ENCODE measurements around the gene TPRN. TPM values are rescaled to one million over a fixed set of nuclear protein-coding genes. Genes with fewer than 3 reads are reported as not detected.

TPRN gene
- total RNA-seq, 1 donor from 2014 or later = 19.7 TPM

- TF ChIP-seq, protein P1, sequence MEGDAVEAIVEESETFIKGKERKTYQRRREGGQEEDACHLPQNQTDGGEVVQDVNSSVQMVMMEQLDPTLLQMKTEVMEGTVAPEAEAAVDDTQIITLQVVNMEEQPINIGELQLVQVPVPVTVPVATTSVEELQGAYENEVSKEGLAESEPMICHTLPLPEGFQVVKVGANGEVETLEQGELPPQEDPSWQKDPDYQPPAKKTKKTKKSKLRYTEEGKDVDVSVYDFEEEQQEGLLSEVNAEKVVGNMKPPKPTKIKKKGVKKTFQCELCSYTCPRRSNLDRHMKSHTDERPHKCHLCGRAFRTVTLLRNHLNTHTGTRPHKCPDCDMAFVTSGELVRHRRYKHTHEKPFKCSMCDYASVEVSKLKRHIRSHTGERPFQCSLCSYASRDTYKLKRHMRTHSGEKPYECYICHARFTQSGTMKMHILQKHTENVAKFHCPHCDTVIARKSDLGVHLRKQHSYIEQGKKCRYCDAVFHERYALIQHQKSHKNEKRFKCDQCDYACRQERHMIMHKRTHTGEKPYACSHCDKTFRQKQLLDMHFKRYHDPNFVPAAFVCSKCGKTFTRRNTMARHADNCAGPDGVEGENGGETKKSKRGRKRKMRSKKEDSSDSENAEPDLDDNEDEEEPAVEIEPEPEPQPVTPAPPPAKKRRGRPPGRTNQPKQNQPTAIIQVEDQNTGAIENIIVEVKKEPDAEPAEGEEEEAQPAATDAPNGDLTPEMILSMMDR (IDR thresholded peaks at IDR 0.05) = no peak
- DNase-seq (ENCODE audit: low spot score) = no peak
- no peak overlapping the region for H3K27ac Mint-ChIP-seq (ENCODE audit: unreplicated experiment)
- no peaks in the 10 kb centered on the region for H3K9me3 Mint-ChIP-seq (ENCODE audit: low read depth)
- H3K4me3 Mint-ChIP-seq (ENCODE audit: unreplicated experiment) = no peak overlapping the region
- no peaks in the 10 kb centered on the region for H3K36me3 Mint-ChIP-seq (ENCODE audit: low read depth)
- H3K4me1 Mint-ChIP-seq (ENCODE audit: low read depth) = no peaks in the 10 kb centered on the region
- no peaks in the 10 kb centered on the region for H3K27me3 Mint-ChIP-seq (ENCODE audit: low read depth)
These were observed 32.8 kb upstream of the TPRN start for GRCh38 chr9:137233143-137233980.

DNA sequence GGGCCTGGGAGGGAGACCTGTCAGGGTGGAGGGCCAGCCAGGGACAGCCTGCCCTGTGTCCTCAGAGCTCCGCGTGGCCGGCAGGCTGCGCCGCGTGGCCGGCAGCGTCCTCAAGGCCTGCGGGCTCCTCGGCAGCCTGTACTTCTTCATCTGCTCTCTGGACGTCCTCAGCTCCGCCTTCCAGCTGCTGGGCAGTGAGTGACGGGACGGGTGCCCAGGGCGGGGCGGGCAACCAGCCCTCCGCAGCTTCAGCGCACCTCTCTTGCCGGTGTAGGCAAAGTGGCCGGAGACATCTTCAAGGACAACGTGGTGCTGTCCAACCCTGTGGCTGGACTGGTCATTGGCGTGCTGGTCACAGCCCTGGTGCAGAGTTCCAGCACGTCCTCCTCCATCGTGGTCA is 32.0 kb upstream of the TPRN start:
- Mint-ChIP-seq H3K9me3 (ENCODE audit: low read depth) (no peaks in the 10 kb centered on the region), H3K27ac (ENCODE audit: unreplicated experiment) (no peak overlapping the region), H3K4me3 (ENCODE audit: unreplicated experiment) (no peak overlapping the region), H3K36me3 (ENCODE audit: low read depth) (no peaks in the 10 kb centered on the region), H3K4me1 (ENCODE audit: low read depth) (peaks cover 2% of the 10 kb centered on the region), H3K27me3 (ENCODE audit: low read depth) (peaks cover 2% of the 10 kb centered on the region)
- DNase-seq (ENCODE audit: low spot score) = no peak
- TF ChIP-seq, protein P1 (IDR thresholded peaks at IDR 0.05) = no peak

GRCh38 chr9:137232101-137232500 is 31.6 kb upstream of the TPRN start:
- no peak overlapping the region for H3K4me3 Mint-ChIP-seq (ENCODE audit: unreplicated experiment)
- H3K27me3 Mint-ChIP-seq (ENCODE audit: low read depth) = peaks cover 2% of the 10 kb centered on the region
- peaks cover 6% of the 10 kb centered on the region for H3K4me1 Mint-ChIP-seq (ENCODE audit: low read depth)
- H3K27ac Mint-ChIP-seq (ENCODE audit: unreplicated experiment) = no peak overlapping the region
- TF ChIP-seq, protein P1 (IDR thresholded peaks at IDR 0.05) = no peak
- DNase-seq (ENCODE audit: low spot score) = no peak
- H3K9me3 Mint-ChIP-seq (ENCODE audit: low read depth) = no peaks in the 10 kb centered on the region
- no peaks in the 10 kb centered on the region for H3K36me3 Mint-ChIP-seq (ENCODE audit: low read depth)

GRCh38 chr9:137231372-137232039 is 31.0 kb upstream of the TPRN start:
- Mint-ChIP-seq H3K4me3 (ENCODE audit: unreplicated experiment) (no peak overlapping the region), H3K27me3 (ENCODE audit: low read depth) (peaks cover 2% of the 10 kb centered on the region), H3K27ac (ENCODE audit: unreplicated experiment) (no peak overlapping the region), H3K9me3 (ENCODE audit: low read depth) (no peaks in the 10 kb centered on the region), H3K36me3 (ENCODE audit: low read depth) (no peaks in the 10 kb centered on the region), H3K4me1 (ENCODE audit: low read depth) (peaks cover 6% of the 10 kb centered on the region)
- DNase-seq (ENCODE audit: low spot score) = no peak
- TF ChIP-seq, protein P1 (IDR thresholded peaks at IDR 0.05) = no peak

DNA sequence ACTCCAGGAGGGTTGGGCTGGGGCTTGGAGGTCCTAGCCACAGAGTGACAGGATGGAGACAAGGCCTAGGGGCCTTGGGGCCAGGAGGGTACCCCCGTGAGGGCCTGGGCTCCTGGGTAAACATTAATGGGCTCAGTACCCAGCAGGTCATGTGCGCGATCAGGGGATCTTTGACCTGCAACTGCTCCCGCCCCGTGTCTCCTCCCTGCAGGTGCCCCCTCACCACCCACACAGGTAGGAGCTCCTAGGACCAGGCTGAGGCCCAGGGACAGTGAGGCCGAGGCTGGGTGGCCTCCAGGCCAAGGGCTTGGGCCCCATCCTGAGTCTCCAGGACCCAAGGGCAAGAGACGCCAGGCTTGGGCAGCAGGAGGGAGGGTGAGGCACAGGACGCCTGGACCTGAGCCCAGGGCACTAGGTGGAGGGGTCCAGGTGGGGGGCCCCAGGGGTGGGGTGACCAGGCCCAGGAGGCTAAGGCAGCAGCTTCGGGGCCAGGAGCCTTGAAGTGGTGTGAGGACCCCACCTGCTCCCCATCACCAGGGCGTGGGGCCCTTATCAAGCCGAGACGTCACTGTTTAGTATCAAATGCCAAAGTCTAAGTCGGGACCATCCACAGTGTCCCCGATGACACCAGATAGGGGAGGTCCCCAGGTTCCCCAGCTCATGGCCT is 30.3 kb upstream of the TPRN start, which contains the start of gene SLC34A3:
Gene SLC34A3 (plus strand): TSS at position 197 of the 667 bp plus-strand sequence. CDS start 802 bp downstream, outside the sequence.
- H3K27me3 Mint-ChIP-seq (ENCODE audit: low read depth) = peaks cover 2% of the 10 kb centered on the region
- H3K36me3 Mint-ChIP-seq (ENCODE audit: low read depth) = no peaks in the 10 kb centered on the region
- H3K4me1 Mint-ChIP-seq (ENCODE audit: low read depth) = peaks cover 6% of the 10 kb centered on the region
- no peaks in the 10 kb centered on the region for H3K9me3 Mint-ChIP-seq (ENCODE audit: low read depth)
- no peak within 1 kb of the TSS for H3K27ac Mint-ChIP-seq (ENCODE audit: unreplicated experiment)
- no peak for DNase-seq (ENCODE audit: low spot score)
- TF ChIP-seq, protein P1 (IDR thresholded peaks at IDR 0.05) = no peak
- H3K4me3 Mint-ChIP-seq (ENCODE audit: unreplicated experiment) = no peak within 1 kb of the TSS
